Activated T-cell treated with anti-CD3 and anti-CD28 coated beads for 4 hours (primary cell): ENCODE results near the gene UNC13B.

Experiments used
- DNase-seq: peaks from one replicate; pipeline ENCODE4 v3.0.0-alpha.2; 2020

Gene UNC13B

GRCh38 chr9:35453786-35454185 is 292.0 kb downstream of the UNC13B start:
- DNase-seq: no peak
